NCI-H748 (cell line): ENCODE results near the gene FGFRL1.
"Not testable (repeated sequence)": the region's sequence is repeated elsewhere in the genome, so short reads cannot be mapped to it uniquely, and the experiment has no call there.

Source experiments
- DNase-seq: peaks from one replicate; lab custom pipeline; 2025; ENCODE audit not compliant: unreplicated experiment; lab: John Stamatoyannopoulos, UW

FGFRL1 gene

GRCh38 chr4:972651-973424 is 38.6 kb upstream of the FGFRL1 start:
- peak; percentile 8 for DNase-seq

DNA sequence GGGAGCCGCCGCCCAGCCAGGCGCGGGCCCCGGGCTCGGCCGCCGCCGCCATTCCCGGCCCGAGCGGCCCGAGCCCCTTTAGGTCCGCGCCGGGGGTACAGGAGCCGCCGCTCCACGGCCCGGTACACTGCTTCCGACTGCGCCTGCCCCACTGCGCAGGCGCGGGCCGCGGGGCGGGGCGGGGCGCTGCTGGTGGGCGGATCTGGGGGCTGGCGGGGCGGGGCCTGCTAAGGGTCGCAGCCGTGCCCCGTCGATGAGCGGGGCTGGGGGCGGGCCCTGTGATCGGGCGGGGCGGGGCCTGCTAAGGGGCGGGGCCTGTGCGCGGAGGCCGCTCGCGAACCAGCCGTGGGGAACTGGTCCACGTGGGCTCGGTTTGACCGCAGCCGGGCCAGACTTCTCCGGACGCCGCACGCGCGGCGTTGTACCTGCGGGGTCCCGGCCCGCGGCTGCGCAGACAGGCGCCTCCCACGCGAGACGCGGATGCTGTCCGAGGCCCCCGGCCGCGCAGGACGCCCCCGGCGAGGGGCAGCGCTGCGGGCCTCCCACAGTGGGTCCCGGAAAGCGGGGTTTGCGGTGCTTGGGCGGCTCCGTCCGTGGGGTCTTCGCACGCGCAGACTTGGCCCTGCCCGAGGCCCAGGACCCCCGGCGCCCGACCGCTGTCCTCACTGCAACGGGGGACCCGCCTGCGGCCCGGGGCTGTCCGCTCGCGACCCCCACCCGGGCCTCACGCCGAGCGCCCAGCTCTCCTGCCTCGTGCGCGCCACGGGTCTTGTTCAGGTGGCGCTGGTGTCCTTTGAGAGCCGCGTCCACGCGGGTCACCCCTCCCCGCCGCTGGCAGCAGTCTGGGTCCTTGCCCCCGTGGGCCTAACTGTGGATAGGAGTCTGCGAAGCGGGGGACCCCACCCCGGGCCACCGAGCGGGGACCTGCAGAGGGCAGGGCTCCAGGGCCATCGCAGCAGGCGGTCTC is 37.7 kb upstream of the FGFRL1 start, which contains the start of gene DGKQ:
Gene DGKQ (minus strand): TSS at position 139 of the 967 bp plus-strand sequence. CDS start 87 bp downstream, at position 52.
- peak; percentile 9 for DNase-seq

GRCh38 chr4:974668-975067 is 36.8 kb upstream of the FGFRL1 start:
- DNase-seq, result no peak

DNA sequence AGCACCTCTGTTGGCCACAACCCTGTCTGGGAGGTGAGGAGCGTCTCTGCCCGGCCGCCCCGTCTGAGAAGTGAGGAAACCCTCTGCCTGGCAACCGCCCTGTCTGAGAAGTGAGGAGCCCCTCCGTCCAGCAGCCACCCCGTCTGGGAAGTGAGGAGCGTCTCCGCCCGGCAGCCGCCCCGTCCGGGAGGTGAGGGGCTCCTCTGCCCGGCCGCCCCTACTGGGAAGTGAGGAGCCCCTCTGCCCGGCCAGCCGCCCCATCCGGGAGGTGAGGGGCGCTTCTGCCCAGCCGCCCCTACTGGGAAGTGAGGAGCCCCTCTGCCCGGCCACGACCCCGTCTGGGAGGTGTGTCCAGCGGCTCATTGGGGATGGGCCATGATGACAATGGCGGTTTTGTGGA is 35.4 kb upstream of the FGFRL1 start:
- not testable (repeated sequence) for DNase-seq

DNA sequence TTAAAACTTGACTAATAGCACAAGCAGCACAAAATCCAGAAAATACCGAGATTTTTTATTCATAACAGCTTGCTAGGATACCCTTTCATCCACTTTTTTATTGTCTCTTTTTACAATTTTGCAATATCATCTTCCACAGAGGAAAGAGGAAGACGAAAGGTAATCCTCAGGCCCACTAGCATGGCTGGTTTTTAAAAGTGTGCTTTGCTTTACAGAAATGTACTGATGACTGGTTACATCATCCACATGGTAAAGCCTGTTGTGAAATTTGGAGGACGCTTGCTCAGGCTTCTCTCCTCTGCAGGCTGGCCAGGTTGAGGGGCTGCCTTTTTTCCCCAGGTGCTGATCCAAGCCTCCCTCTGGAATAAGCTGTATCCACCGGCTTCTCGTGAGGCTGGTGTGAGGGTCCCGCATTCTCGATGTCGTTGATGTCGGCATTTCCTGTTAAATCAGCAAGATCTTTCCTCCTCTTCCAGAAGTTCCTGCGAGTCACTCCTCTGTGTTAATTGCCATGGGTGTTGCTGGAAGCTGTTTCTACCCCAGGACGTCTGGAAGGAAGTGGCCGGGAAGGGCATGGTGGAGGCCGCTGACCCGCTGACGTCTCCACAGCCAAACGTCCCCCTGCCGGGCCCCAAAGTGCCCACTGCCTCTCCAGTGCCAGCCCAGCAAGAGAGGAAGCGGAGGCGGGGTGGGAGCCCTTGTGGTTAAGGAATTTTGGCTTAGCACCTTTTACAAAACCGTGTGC is 32.3 kb upstream of the FGFRL1 start:
- DNase-seq, result no peak

DNA sequence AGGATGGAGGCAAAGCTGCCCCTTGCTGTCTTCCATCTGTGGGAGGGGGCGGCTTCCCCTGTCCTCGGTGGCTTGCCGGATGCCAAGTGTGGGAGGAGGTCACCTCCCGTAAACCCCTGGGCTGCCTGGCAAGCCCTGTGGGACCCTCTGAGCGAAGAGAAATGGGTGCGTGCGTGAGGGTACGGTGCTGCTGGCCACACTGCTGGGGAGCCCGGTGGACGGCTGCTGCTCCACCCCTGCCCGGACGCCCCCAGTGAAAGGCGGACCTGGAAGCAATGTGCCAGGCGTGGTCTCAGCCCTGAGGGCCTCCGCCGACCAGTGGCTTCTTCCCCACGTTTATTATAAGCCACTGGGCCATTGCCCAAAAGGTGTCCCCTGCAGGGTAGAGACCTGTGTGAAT is 29.1 kb upstream of the FGFRL1 start:
- DNase-seq, result no peak

DNA sequence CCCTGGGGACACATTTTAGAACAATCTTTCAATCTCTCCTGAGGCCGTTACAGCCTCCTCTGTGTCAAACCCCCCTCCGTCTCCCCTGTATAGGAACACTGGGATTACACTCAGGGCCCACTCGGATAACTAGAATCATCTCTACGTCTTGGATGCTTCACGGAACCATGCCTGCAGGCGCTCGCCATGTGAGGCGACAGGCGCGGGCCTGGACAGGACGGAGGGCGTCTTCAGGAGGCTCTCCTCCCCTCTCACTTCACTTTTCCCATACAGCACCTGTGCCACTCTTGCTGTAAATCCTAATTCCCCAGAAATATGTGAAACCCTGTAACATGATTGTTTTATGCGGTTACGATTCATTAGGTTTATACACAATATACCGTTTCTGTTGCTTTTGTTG is 28.6 kb upstream of the FGFRL1 start:
- no peak for DNase-seq

GRCh38 chr4:984336-985054 is 26.9 kb upstream of the FGFRL1 start:
- DNase-seq, result no peak

GRCh38 chr4:985123-985830 is 26.1 kb upstream of the FGFRL1 start:
- no peak for DNase-seq

GRCh38 chr4:986428-986878 is 25.0 kb upstream of the FGFRL1 start:
- DNase-seq, result no peak

DNA sequence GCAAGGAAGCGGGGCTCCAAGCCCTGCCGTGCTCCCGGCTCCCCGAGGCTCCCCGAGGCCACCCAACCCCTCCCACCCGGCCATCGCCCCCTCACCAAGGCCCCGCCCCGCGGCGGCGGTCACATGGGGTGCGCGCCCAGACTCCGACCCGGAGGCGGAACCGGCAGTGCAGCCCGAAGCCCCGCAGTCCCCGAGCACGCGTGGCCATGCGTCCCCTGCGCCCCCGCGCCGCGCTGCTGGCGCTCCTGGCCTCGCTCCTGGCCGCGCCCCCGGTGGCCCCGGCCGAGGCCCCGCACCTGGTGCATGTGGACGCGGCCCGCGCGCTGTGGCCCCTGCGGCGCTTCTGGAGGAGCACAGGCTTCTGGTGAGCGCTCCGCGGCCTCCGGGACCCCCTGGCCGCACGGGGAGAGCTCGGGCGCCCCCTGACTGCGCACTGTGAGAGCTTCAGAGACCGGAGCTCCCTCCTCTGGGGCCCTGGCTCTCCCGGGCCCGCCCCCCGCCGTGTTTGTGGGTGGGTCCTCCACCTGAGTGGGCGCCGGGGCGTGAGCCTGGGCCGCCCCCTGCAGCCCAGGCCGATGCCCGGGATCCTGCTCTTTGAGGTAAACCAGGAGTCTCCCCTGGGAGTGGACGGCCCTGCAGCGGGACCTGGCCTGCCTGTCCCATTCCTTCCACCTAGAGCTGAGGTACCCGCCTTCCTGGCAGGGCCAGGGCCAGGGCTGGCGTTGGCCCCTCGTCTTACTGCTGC is 24.4 kb upstream of the FGFRL1 start, which contains the start of gene IDUA:
Gene IDUA (plus strand): TSS at position 166 of the 745 bp plus-strand sequence. CDS start 41 bp downstream, at position 207.
- DNase-seq, result peak; percentile 48

GRCh38 chr4:987624-988513 is 23.6 kb upstream of the FGFRL1 start:
- no peak for DNase-seq

GRCh38 chr4:988726-989721 is 22.4 kb upstream of the FGFRL1 start:
- DNase-seq, result no peak

- no peak for DNase-seq
Observed at GRCh38 chr4:989722-990471, 21.5 kb upstream of the FGFRL1 start.

DNA sequence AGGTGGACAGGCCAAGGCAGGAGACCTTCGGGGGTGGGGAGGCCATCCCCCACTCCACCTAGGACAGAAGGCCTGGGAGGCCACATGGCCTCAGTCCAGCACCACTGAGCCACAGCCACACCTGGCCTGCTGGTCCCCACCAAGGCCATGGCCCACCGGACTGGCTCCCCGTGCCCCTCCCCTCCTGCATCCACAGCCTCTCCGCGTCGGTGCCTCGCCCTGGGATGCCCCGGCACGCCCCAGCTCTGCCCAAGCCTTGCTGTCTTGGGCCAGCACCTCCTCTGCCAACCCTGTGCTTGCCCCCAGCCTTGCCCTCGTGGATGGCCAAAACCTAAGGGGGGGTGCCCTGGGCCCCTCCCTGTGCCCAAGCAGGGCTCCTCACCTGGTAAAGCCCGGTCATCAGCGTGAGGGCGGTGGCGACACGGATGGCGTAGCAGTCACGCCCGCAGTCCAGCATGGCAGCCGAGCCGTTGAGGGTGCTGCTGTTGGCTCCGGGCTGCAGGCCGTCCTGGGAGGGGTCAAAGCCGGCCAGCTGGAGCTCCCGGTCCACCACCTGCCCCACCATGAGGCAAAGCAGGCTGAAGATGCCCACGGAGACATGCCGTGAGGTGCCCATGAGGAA is 20.6 kb upstream of the FGFRL1 start:
- DNase-seq, result no peak
